Astrocyte (in vitro differentiated cells and primary cell): ENCODE results near the gene USP6NL. TPM values are rescaled to one million over a fixed set of nuclear protein-coding genes. Genes with fewer than 3 reads are reported as not detected.

Experiments
- DNase-seq: peaks from one replicate; pipeline ENCODE4 v3.0.0-alpha.2; 2010; ENCODE audit warnings: low read depth
- FAIRE-seq: peaks from 2 replicates; lab custom pipeline; 2011; peaks lifted over from hg19 to GRCh38; lab: Jason Lieb, UNC
- H2AFZ ChIP-seq: 2 replicates; pipeline ENCODE4 v1.6.0; 2012; ENCODE audit warnings: low read depth, low read length, inconsistent platforms
- H3K27ac ChIP-seq: 2 replicates; pipeline ENCODE4 v1.5.1; 2011; ENCODE audit warnings: low read depth, low read length, inconsistent platforms
- H3K27me3 ChIP-seq: 2 replicates; pipeline ENCODE4 v1.6.0; 2011; ENCODE audit warnings: low read length, inconsistent platforms; ENCODE audit not compliant: insufficient read depth
- H3K36me3 ChIP-seq: 2 replicates; pipeline ENCODE4 v1.5.1; 2011; ENCODE audit warnings: low read length, inconsistent platforms; ENCODE audit not compliant: insufficient read depth
- H3K4me1 ChIP-seq: 2 replicates; pipeline ENCODE4 v1.5.1; 2011; ENCODE audit warnings: low read length, inconsistent platforms; ENCODE audit not compliant: insufficient read depth
- H3K4me2 ChIP-seq: 2 replicates; pipeline ENCODE4 v1.6.0; 2012; ENCODE audit warnings: low read length, inconsistent platforms
- H3K4me3 ChIP-seq: 2 replicates; pipeline ENCODE4 v1.5.1; 2011; ENCODE audit warnings: low read depth, mild to moderate bottlenecking, low read length, inconsistent platforms; ENCODE audit not compliant: insufficient read depth
- H3K79me2 ChIP-seq: 2 replicates; pipeline ENCODE4 v1.6.0; 2012; ENCODE audit warnings: mild to moderate bottlenecking, low read length, inconsistent platforms; ENCODE audit not compliant: insufficient read depth
- H3K9ac ChIP-seq: 2 replicates; pipeline ENCODE4 v1.6.0; 2012; ENCODE audit warnings: mild to moderate bottlenecking, low read length, inconsistent platforms
- H3K9me3 ChIP-seq: 2 replicates; pipeline ENCODE4 v1.5.1; 2012; ENCODE audit warnings: low read depth, mild to moderate bottlenecking, low read length, inconsistent platforms; ENCODE audit not compliant: insufficient read depth
- H4K20me1 ChIP-seq: 2 replicates; pipeline ENCODE4 v1.6.0; 2012; ENCODE audit warnings: low read length, inconsistent platforms; ENCODE audit not compliant: insufficient read depth
- H3K27ac Mint-ChIP-seq: one replicate; pipeline ENCODE4 v1.8.0; 2021; ENCODE audit warnings: mild to moderate bottlenecking, mixed read lengths; ENCODE audit not compliant: unreplicated experiment
- H3K27me3 Mint-ChIP-seq: one replicate; pipeline ENCODE4 v1.8.0; 2021; ENCODE audit warnings: low read depth, mixed read lengths; ENCODE audit not compliant: unreplicated experiment
- H3K36me3 Mint-ChIP-seq: one replicate; pipeline ENCODE4 v1.8.0; 2021; ENCODE audit warnings: low read depth, mixed read lengths; ENCODE audit not compliant: unreplicated experiment
- H3K4me1 Mint-ChIP-seq: one replicate; pipeline ENCODE4 v1.8.0; 2021; ENCODE audit warnings: low read depth, mixed read lengths; ENCODE audit not compliant: unreplicated experiment
- H3K4me3 Mint-ChIP-seq: one replicate; pipeline ENCODE4 v1.8.0; 2021; ENCODE audit warnings: mild to moderate bottlenecking, moderate library complexity, mixed read lengths; ENCODE audit not compliant: unreplicated experiment
- H3K9me3 Mint-ChIP-seq: one replicate; pipeline ENCODE4 v1.8.0; 2021; ENCODE audit warnings: mild to moderate bottlenecking, mixed read lengths; ENCODE audit not compliant: unreplicated experiment
- EZH2 ChIP-seq: IDR thresholded peaks from 2 replicates; pipeline ENCODE4 v1.6.1; 2012; ENCODE audit warnings: mild to moderate bottlenecking, low read length, inconsistent platforms; ENCODE audit not compliant: insufficient read depth
- total RNA-seq: library from RNA; stranded (reverse); gene quantifications from 2 replicates; pipeline ENCODE4 v1.2.1, GENCODE V29; 2021
- TF ChIP-seq, protein P1 (sequence below): IDR thresholded peaks from 2 replicates; pipeline ENCODE4 v1.5.1; 2011; ENCODE audit warnings: low read depth, mild to moderate bottlenecking, inconsistent platforms, low read length, moderate library complexity; ENCODE audit not compliant: insufficient read depth

Gene USP6NL
- total RNA-seq, 1 donor from 2014 or later: 16.6 TPM

DNA sequence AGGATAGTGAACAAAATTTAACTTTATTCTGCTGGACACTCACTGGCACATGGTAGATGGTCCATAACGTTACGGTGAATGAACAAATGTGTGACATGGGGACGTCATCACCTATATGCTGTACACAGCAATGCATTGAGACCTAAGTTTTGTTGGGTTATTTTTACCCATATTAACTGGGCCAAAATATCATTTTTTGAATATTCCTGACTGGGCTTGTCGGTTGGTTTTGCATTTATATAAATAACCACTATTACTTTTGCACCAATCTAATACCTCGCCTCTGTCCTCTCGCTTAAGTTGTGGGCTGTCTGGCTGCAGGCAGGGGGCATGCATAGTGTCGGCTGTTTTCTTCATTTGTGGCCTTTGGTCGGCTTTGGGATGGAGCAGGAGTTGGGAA, 161.7 kb downstream of the USP6NL start:
- no peak for DNase-seq
- no peak for FAIRE-seq
- peak overlapping the region; percentile 16 for H3K4me3 Mint-ChIP-seq
- Histone ChIP-seq H3K36me3 (no peaks in the 10 kb centered on the region), H3K4me2 (no peak overlapping the region), H2AFZ (no peak overlapping the region), H3K79me2 (no peaks in the 10 kb centered on the region), H3K9me3 (no peaks in the 10 kb centered on the region), H3K27me3 (peaks cover 7% of the 10 kb centered on the region), H4K20me1 (no peaks in the 10 kb centered on the region), H3K4me3 (no peak overlapping the region), H3K9ac (no peak overlapping the region), H3K27ac (no peak overlapping the region), H3K4me1 (no peaks in the 10 kb centered on the region)
- peaks cover 33% of the 10 kb centered on the region for H3K27me3 Mint-ChIP-seq
- TF ChIP-seq, protein P1, sequence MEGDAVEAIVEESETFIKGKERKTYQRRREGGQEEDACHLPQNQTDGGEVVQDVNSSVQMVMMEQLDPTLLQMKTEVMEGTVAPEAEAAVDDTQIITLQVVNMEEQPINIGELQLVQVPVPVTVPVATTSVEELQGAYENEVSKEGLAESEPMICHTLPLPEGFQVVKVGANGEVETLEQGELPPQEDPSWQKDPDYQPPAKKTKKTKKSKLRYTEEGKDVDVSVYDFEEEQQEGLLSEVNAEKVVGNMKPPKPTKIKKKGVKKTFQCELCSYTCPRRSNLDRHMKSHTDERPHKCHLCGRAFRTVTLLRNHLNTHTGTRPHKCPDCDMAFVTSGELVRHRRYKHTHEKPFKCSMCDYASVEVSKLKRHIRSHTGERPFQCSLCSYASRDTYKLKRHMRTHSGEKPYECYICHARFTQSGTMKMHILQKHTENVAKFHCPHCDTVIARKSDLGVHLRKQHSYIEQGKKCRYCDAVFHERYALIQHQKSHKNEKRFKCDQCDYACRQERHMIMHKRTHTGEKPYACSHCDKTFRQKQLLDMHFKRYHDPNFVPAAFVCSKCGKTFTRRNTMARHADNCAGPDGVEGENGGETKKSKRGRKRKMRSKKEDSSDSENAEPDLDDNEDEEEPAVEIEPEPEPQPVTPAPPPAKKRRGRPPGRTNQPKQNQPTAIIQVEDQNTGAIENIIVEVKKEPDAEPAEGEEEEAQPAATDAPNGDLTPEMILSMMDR: no peak
- TF ChIP-seq EZH2: no peak
- peaks cover 2% of the 10 kb centered on the region for H3K9me3 Mint-ChIP-seq
- H3K36me3 Mint-ChIP-seq: peaks cover 4% of the 10 kb centered on the region
- no peaks in the 10 kb centered on the region for H3K4me1 Mint-ChIP-seq
- no peak overlapping the region for H3K27ac Mint-ChIP-seq

DNA sequence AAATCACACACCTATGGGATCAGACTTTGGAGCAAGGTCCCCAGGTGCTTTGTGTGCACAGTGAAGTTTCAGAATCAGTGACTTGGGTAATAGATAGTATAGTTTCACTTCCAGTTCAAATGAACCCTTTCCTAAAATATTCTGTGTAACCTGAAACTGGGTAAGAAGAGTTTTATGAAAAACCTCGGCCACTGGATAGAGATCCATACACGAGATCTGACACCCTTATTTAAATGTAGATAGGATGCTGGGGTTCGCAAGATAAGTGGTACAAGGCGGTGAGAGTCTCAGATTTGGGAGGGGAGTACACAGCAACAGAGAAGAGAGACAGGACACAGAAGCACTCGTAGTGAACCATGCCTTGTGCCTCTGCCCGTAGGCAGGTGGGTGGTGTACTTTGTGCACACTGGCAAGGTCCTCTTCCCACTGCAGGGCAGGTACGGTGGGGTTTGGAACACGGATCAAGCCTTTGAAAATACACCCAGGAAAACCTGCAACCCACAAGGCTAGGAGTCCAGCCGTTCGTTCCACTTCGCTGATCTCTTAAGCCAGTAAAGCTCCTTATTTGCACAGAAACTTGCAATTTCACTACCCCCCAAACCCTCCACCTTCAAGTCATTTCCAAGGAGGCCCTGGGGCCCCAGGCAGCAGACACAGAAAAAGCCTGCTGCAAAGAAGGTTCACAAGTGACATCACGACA, 162.8 kb downstream of the USP6NL start:
- Mint-ChIP-seq H3K9me3 (peaks cover 2% of the 10 kb centered on the region), H3K4me1 (no peaks in the 10 kb centered on the region), H3K27me3 (peaks cover 33% of the 10 kb centered on the region), H3K36me3 (peaks cover 2% of the 10 kb centered on the region), H3K4me3 (no peak overlapping the region), H3K27ac (no peak overlapping the region)
- H3K9ac ChIP-seq: no peak overlapping the region
- no peaks in the 10 kb centered on the region for H4K20me1 ChIP-seq
- no peak overlapping the region for H2AFZ ChIP-seq
- no peaks in the 10 kb centered on the region for H3K4me1 ChIP-seq
- FAIRE-seq (no peak), DNase-seq (no peak)
- no peak for TF ChIP-seq EZH2
- TF ChIP-seq, protein P1: no peak
- H3K27ac ChIP-seq: no peak overlapping the region
- no peaks in the 10 kb centered on the region for H3K36me3 ChIP-seq
- no peaks in the 10 kb centered on the region for H3K79me2 ChIP-seq
- no peaks in the 10 kb centered on the region for H3K9me3 ChIP-seq
- H3K4me3 ChIP-seq: no peak overlapping the region
- peaks cover 7% of the 10 kb centered on the region for H3K27me3 ChIP-seq
- H3K4me2 ChIP-seq: no peak overlapping the region

DNA sequence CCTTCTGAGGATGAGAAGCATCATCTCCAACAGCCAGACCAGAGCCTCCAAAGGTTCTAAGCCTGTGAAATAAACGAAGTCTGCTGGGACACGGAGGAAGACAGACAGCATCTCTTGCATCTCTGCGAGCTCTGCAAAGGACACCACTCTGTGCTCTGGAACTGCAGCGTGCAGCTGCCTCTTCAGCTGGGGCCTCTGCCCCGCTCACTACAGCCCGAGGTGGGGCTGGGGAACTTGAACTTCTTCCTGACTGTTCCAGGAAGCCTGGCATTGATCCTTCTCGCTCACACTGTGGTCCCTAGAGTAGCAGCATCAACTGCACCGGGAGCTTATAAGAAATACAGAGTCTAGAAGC, 163.3 kb downstream of the USP6NL start:
- no peak for DNase-seq
- Histone ChIP-seq H3K27ac (no peak overlapping the region), H4K20me1 (no peaks in the 10 kb centered on the region), H3K4me1 (no peaks in the 10 kb centered on the region), H3K4me3 (no peak overlapping the region), H3K4me2 (no peak overlapping the region), H3K36me3 (no peaks in the 10 kb centered on the region), H3K27me3 (peaks cover 7% of the 10 kb centered on the region), H3K79me2 (no peaks in the 10 kb centered on the region), H2AFZ (no peak overlapping the region), H3K9ac (no peak overlapping the region), H3K9me3 (no peaks in the 10 kb centered on the region)
- FAIRE-seq: no peak
- Mint-ChIP-seq H3K27me3 (peaks cover 33% of the 10 kb centered on the region), H3K4me3 (no peak overlapping the region), H3K9me3 (peaks cover 2% of the 10 kb centered on the region), H3K36me3 (peaks cover 2% of the 10 kb centered on the region), H3K27ac (no peak overlapping the region), H3K4me1 (no peaks in the 10 kb centered on the region)
- TF ChIP-seq, protein P1: no peak
- no peak for TF ChIP-seq EZH2
